Adrenal gland (tissue), 12 donors: ENCODE measurements around the gene NEK7. TPM values are rescaled to one million over a fixed set of nuclear protein-coding genes. Genes with fewer than 3 reads are reported as not detected.

Experiments
- DNase-seq, 7 donors: peaks; one replicate each; pipeline ENCODE4 v3.0.0-alpha.2; 2019 to 2020
- H3K27ac ChIP-seq, 5 donors: fragments of 200-600 bp; sonication (generic) in 4 of 5; 1 replicate in 3 of 5; 2 replicates in 2 of 5; pipeline versions ENCODE4 v1.5.1 to v1.8.0; 2016 to 2020; ENCODE audit warnings: mild to moderate bottlenecking in 1 of 5
- H3K27me3 ChIP-seq: fragments of 200-600 bp; 2 replicates; pipeline ENCODE4 v1.8.0; 2021
- H3K36me3 ChIP-seq, 2 donors: fragments of 200-600 bp; replicated peaks in 1 of 2; 1 replicate in 1 of 2; 2 replicates in 1 of 2; pipeline versions ENCODE4 v1.5.1 to v1.8.0; 2018 to 2022
- H3K4me1 ChIP-seq, 2 donors: fragments of 200-600 bp; replicated peaks in 1 of 2; 1 replicate in 1 of 2; 2 replicates in 1 of 2; pipeline versions ENCODE4 v1.5.1 to v1.8.0; 2018 to 2021
- H3K4me3 ChIP-seq, 4 donors: fragments of 200-600 bp; sonication (generic) in 3 of 4; one replicate each; pipeline ENCODE4 v1.5.1; 2016 to 2018
- H3K9me3 ChIP-seq, 3 donors: fragments of 200-600 bp; sonication (generic) in 1 of 3; replicated peaks in 1 of 3; 1 replicate in 2 of 3; 2 replicates in 1 of 3; pipeline versions ENCODE4 v1.5.1 to v1.8.0; 2016 to 2021
- POLR2A ChIP-seq, 2 donors: fragments of 450-650 bp; IDR thresholded peaks; one replicate each; pipeline ENCODE4 v1.6.1; 2017; ENCODE audit warnings: antibody characterized with exemption in 2 of 2, mild to moderate bottlenecking in 2 of 2, moderate library complexity in 1 of 2
- WGBS, 4 donors: extraction: QIAGEN DNeasy Blood & Tissue Kit in 2 of 4; methylation state at CpG; one replicate each; pipeline versions ENCODE4 v1.1.5 to v1.1.7; 2013 to 2017; 5-methylcytosine and 5-hydroxymethylcytosine counted together
- intact Hi-C, 2 donors: fragments of 100-400 bp; cut with DNase I; formaldehyde crosslinking; loops; one replicate each; pipeline versions ENCODE4 v1.14.1 to v1.15.0; 2022 to 2023
- polyA plus RNA-seq, 3 donors: library from polyadenylated mRNA; stranded (reverse); fragments of 200-250 nt in 2 of 3; fragments of 350-450 nt in 1 of 3; fragmentation: Illumina TruSeq in 1 of 3; extraction: RNeasy Lipid Tissue Mini Kit (QIAGEN cat#74804) in 1 of 3; gene quantifications; one replicate each; pipeline ENCODE4 v1.2.3, GENCODE V29; 2013 to 2014
- total RNA-seq, 9 donors: library from RNA; depleted of rRNA in 4 of 9; stranded (reverse); fragments of >200 nt in 4 of 9; fragments of 120-200 nt in 1 of 9; fragmentation: NEBNext Ultra II Directional in 1 of 9; extraction: Animal tissue kit (Norgen Biotek cat#: 25700) in 1 of 9; gene quantifications; one replicate each; pipeline versions ENCODE4 v1.1.0 to v1.2.4, GENCODE V29; 2013 to 2023
- TF ChIP-seq, protein P1 (sequence below), 6 experiments: fragments of 450-650 bp in 4 of 6; fragments of 200-600 bp in 2 of 6; sonication (generic) in 1 of 6; IDR thresholded peaks; 1 replicate in 5 of 6; 2 replicates in 1 of 6; pipeline versions ENCODE4 v1.5.1 to v1.8.0; 2016 to 2021; ENCODE audit warnings: antibody characterized with exemption in 6 of 6, mild to moderate bottlenecking in 2 of 6, moderate library complexity in 1 of 6
- donor health status: healthy with polysubstance abuse.
- donor health status: Bipolar disorder and iron deficiency.
- donor health status: DM: yes; HTN: yes; CAD: no.
- donor health status: DM: no; HTN: no; CAD: no.
- donor health status: DM: no; HTN: no; CAD: no.
- donor health status: DM: yes; HTN: yes; CAD: no.

Gene NEK7
- total and polyA plus RNA-seq, 12 donors = 34.0 to 270 (median 148) TPM

DNA sequence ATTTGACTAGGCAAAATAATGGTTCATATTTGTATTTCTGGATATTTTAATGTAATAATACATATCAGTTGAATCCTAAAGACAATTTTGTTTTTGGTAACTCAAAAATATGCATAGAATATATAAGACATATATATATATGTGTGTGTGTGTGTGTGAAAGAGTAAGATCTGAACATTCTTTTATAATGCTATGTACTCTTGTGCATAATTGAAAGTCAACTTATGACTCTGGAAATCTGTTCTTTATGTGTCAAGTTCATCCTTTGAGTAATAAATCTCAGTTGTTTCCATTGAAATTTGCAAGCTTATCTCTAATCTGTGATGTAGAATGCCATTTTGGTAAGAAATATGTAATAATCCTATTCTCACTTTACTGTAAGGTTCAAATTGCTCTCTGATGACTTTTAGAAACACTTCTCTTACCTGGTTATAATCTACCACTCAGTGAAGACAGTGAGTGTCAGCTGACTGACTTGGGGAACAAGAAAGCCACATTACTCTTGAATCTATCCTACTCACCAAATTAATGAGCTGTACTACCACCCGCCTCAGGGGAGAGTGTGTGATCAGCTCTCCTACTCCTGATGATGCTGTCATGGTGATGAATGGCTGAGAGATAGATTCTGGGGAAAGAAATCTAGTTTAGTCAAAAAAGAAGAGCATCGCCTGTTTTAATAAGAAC, 15.0 kb upstream of the NEK7 start:
- intact Hi-C loops = no loop called here
- H3K27ac ChIP-seq = no peak overlapping the region
- H3K4me3 ChIP-seq = no peak overlapping the region
- no peaks in the 10 kb centered on the region for H3K27me3 ChIP-seq
- TF ChIP-seq, protein P1, sequence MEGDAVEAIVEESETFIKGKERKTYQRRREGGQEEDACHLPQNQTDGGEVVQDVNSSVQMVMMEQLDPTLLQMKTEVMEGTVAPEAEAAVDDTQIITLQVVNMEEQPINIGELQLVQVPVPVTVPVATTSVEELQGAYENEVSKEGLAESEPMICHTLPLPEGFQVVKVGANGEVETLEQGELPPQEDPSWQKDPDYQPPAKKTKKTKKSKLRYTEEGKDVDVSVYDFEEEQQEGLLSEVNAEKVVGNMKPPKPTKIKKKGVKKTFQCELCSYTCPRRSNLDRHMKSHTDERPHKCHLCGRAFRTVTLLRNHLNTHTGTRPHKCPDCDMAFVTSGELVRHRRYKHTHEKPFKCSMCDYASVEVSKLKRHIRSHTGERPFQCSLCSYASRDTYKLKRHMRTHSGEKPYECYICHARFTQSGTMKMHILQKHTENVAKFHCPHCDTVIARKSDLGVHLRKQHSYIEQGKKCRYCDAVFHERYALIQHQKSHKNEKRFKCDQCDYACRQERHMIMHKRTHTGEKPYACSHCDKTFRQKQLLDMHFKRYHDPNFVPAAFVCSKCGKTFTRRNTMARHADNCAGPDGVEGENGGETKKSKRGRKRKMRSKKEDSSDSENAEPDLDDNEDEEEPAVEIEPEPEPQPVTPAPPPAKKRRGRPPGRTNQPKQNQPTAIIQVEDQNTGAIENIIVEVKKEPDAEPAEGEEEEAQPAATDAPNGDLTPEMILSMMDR (IDR thresholded peaks at IDR 0.05) = no peak
- no peak for TF ChIP-seq POLR2A (IDR thresholded peaks at IDR 0.05)
- DNase-seq = no peak
- no peaks in the 10 kb centered on the region for H3K36me3 ChIP-seq
- H3K4me1 ChIP-seq = no peaks in the 10 kb centered on the region
- H3K9me3 ChIP-seq = no peaks in the 10 kb centered on the region
- 79 to 96% (median 96%) methylated on average over 2 of the region's 2 CpGs for WGBS, 4 donors

DNA sequence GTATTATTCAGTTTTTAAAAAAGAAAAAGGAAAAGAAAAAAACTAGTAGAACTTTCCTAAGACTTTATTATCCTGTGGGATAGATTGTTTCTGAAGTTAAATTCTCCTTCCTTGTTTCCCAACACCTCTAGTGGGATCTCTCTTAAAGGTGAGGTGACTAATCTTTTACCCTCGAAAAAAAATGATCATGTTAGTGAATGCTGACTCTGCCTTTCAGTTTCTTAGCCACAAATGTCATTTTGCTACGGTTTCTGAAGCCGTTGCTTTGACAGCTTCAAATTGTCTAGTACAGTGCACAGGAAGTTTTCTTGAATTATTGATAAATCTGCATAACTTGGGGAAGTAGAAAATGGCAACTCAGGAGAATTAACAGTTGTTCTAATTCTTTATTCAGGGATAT, 13.0 kb upstream of the NEK7 start:
- TF ChIP-seq, protein P1 (IDR thresholded peaks at IDR 0.05) = no peak
- no peak for TF ChIP-seq POLR2A (IDR thresholded peaks at IDR 0.05)
- no peaks in the 10 kb centered on the region for H3K36me3 ChIP-seq
- intact Hi-C loops = no loop called here
- H3K4me1 ChIP-seq = no peaks in the 10 kb centered on the region
- 52 to 67% (median 60%) methylated on average over 3 of the region's 3 CpGs for WGBS, 4 donors
- H3K4me3 ChIP-seq = no peak overlapping the region
- no peaks in the 10 kb centered on the region for H3K27me3 ChIP-seq
- no peaks in the 10 kb centered on the region for H3K9me3 ChIP-seq
- no peak for DNase-seq
- H3K27ac ChIP-seq = no peak overlapping the region

DNA sequence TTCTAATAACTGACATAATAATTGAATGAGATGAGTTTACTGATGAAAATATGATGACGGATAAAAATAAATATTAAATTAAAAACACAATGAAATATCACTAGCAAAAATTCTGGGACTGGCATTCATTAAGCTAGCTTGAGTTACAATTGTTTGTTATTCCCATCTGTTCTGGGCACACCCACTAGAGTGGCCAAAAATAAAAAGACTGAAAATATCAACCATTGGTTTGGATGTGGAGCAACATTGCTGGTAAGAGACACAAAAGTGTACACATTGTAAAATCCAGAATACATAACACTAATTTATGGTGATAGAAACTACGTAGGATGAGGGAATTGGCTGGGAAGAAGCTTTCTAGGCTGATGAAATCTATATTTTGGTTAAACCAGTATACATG, 9.6 kb upstream of the NEK7 start:
- DNase-seq = no peak
- no peaks in the 10 kb centered on the region for H3K36me3 ChIP-seq
- TF ChIP-seq, protein P1 (IDR thresholded peaks at IDR 0.05) = no peak
- TF ChIP-seq POLR2A (IDR thresholded peaks at IDR 0.05) = no peak
- WGBS, 4 donors = 93 to 97% (median 95%) methylated on average over 2 of the region's 2 CpGs
- intact Hi-C loops = no loop called here
- H3K4me3 ChIP-seq = no peak overlapping the region
- H3K9me3 ChIP-seq = no peaks in the 10 kb centered on the region
- no peaks in the 10 kb centered on the region for H3K27me3 ChIP-seq
- H3K4me1 ChIP-seq = no peaks in the 10 kb centered on the region
- no peak overlapping the region for H3K27ac ChIP-seq

DNA sequence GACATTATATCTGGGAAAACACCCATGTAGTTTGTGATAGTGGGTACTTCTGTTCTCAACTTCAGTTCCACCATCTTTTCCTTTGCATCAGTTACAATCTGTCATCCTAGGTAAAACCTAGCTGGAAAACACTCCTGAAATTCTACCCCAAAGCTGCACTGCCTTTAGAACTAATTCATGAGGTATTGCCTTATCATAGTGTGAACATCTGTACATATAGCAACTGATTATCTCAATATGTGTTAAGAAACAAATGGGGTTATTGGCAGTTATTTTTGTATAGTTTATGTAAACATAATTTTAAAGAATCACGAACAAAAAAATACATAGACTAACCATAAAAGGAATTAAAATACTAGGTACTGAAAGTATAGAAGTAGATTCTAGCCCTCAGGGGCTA, 6.4 kb upstream of the NEK7 start:
- no peak overlapping the region for H3K27ac ChIP-seq
- intact Hi-C loops = loop anchor here in 1 of 2 donors (10.0 kb wide), 1 partner anchor 214 kb away; no protein-coding TSS in a partner anchor
- 88 to 96% (median 92%) methylated on average over 1 of the region's 1 CpG for WGBS, 4 donors
- H3K4me1 ChIP-seq = no peaks in the 10 kb centered on the region
- H3K4me3 ChIP-seq = no peak overlapping the region
- no peaks in the 10 kb centered on the region for H3K9me3 ChIP-seq
- DNase-seq = no peak
- H3K27me3 ChIP-seq = no peaks in the 10 kb centered on the region
- H3K36me3 ChIP-seq = no peaks in the 10 kb centered on the region
- TF ChIP-seq, protein P1 (IDR thresholded peaks at IDR 0.05) = no peak
- no peak for TF ChIP-seq POLR2A (IDR thresholded peaks at IDR 0.05)
